ENCODE data around the gene STX17. TPM values are rescaled to one million over a fixed set of nuclear protein-coding genes. Genes with fewer than 3 reads are reported as not detected.
"Not testable (repeated sequence)": the region's sequence is repeated elsewhere in the genome, so short reads cannot be mapped to it uniquely, and the experiment has no call there.

Gene STX17
- total and polyA plus RNA-seq, 2 of the 13 experiments (the other 11 are each of a cell fraction or from before 2014, with no cell fraction given) = 8.3 to 25.7 TPM

DNA sequence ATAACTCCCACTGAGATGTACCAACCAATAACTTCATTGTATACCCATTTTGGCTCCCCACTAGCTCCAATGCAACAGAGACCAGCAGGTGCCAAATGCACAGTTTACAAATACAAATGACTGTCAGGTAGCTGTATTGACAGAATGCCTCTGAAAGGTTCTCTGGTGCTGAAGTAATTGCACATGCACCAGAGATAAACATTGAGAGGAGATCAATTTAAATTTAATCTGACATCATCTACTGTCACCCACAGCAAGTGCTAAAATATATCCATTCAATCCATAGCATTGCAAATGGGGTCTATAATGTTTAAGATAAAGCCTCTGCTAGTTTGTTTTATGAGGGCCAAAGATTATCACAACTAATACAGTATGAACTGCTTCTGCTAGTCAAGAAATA lies 80.2 kb downstream of the STX17 start:
- DNase-seq (ENCODE audit: low spot score) (no peak), ATAC-seq (no peak), FAIRE-seq (no peak)
- POLR2A ChIA-PET = no interaction called here
- TF ChIP-seq PAF1 (CRISPR knock-in tag; IDR thresholded peaks at IDR 0.05) (no peak), STAT5B (CRISPR knock-in tag; IDR thresholded peaks at IDR 0.05) (no peak), STAG1 (CRISPR knock-in tag; IDR thresholded peaks at IDR 0.05) (no peak), XRCC5 (optimal IDR thresholded peaks at IDR 0.05; ENCODE audit: low read length) (no peak), SNAI1 (CRISPR knock-in tag; IDR thresholded peaks at IDR 0.05; ENCODE audit: borderline replicate concordance) (no peak), MAFF (IDR thresholded peaks at IDR 0.05; ENCODE audit: low read depth, low read length) (no peak), ZNF143 (CRISPR knock-in tag; IDR thresholded peaks at IDR 0.05) (no peak), ARNTL (CRISPR knock-in tag; IDR thresholded peaks at IDR 0.05) (no peak)
- TF ChIP-seq, protein P1, sequence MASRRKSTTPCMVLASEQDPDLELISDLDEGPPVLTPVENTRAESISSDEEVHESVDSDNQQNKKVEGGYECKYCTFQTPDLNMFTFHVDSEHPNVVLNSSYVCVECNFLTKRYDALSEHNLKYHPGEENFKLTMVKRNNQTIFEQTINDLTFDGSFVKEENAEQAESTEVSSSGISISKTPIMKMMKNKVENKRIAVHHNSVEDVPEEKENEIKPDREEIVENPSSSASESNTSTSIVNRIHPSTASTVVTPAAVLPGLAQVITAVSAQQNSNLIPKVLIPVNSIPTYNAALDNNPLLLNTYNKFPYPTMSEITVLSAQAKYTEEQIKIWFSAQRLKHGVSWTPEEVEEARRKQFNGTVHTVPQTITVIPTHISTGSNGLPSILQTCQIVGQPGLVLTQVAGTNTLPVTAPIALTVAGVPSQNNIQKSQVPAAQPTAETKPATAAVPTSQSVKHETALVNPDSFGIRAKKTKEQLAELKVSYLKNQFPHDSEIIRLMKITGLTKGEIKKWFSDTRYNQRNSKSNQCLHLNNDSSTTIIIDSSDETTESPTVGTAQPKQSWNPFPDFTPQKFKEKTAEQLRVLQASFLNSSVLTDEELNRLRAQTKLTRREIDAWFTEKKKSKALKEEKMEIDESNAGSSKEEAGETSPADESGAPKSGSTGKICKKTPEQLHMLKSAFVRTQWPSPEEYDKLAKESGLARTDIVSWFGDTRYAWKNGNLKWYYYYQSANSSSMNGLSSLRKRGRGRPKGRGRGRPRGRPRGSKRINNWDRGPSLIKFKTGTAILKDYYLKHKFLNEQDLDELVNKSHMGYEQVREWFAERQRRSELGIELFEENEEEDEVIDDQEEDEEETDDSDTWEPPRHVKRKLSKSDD (CRISPR knock-in tag; IDR thresholded peaks at IDR 0.05; ENCODE audit: low read depth) = no peak
- TF ChIP-seq, protein P2, sequence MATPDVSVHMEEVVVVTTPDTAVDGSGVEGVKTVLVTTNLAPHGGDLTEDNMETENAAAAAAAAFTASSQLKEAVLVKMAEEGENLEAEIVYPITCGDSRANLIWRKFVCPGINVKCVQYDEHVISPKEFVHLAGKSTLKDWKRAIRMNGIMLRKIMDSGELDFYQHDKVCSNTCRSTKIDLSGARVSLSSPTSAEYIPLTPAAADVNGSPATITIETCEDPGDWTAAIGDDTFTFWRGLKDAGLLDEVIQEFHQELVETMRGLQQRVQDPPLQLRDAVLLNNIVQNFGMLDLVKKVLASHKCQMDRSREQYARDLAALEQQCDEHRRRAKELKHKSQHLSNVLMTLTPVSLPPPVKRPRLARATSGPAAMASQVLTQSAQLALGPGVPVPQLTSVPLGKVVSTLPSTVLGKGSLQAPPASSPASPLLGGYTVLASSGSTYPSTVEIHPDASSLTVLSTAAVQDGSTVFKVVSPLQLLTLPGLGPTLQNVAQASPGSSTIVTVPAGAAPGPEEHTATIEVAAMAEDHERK (CRISPR knock-in tag; IDR thresholded peaks at IDR 0.05; ENCODE audit: low read depth) = no peak
- CTCF ChIA-PET (ENCODE audit: low intra/inter-chr PET ratio, low total read pairs) = no interaction called here
- H3K27me3 ChIP-seq (ENCODE audit: control insufficient read depth in 1 of 2, insufficient read depth in 2 of 2, low read length in 2 of 2) = no peaks in the 10 kb centered on the region
- no peak overlapping the region for H3K27ac ChIP-seq (ENCODE audit: extremely low read length, insufficient read depth, low read length)
- no TSS peak for BruUV-seq (replicated peaks)
- H4K20me1 ChIP-seq (ENCODE audit: insufficient read depth, low read length) = no peaks in the 10 kb centered on the region
- H3K9ac ChIP-seq (ENCODE audit: insufficient read depth, low read depth, low read length) = no peak overlapping the region
- no peaks in the 10 kb centered on the region for H3K9me3 ChIP-seq (ENCODE audit: low read length)
- no peaks in the 10 kb centered on the region for H3K4me1 ChIP-seq (ENCODE audit: insufficient read depth, low read length)
- no peak overlapping the region for H3K4me2 ChIP-seq (ENCODE audit: low read depth, low read length)
- H2AFZ ChIP-seq (ENCODE audit: low read length) = no peak overlapping the region
- intact Hi-C loops (cut with micrococcal nuclease; ENCODE audit: unreplicated experiment) = no loop called here
- no peak overlapping the region for H3K4me3 ChIP-seq (replicated peaks in 1 of 3; ENCODE audit: insufficient read depth in 1 of 3, low read depth in 2 of 3, low read length in 3 of 3)
- H3K36me3 ChIP-seq (replicated peaks in 1 of 2; ENCODE audit: control insufficient read depth in 1 of 2, insufficient read depth in 2 of 2, low read length in 2 of 2) = peaks cover 1 to 4% of the 10 kb centered on the region in 2 experiments; a peak in 1 of 5 replicates
- H3K79me2 ChIP-seq (ENCODE audit: insufficient read depth, low read length) = no peaks in the 10 kb centered on the region
- in situ Hi-C loops (cut with HindIII; ENCODE audit: extremely low pct_ligation_motif_present, low pct_unique_long_range_greater_than_20kb) = no loop called here

DNA sequence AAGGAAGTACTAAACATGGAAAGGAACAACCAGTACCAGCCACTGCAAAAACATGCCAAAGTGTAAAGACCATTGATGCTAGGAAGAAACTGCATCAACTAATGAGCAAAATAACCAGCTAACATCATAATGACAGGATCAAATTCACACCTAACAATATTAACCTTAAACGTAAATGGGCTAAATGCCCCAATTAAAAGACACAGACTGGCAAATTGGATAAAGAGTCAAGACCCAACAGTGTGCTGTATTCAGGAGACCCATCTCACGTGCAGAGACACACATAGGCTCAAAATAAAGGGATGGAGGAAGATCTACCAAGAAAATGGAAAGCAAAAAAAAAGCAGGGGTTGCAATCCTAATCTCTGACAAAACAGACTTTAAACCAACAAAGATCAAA lies 84.1 kb downstream of the STX17 start:
- H3K27me3 ChIP-seq (ENCODE audit: control insufficient read depth in 1 of 2, insufficient read depth in 2 of 2, low read length in 2 of 2); H3K79me2 ChIP-seq (ENCODE audit: insufficient read depth, low read length); CTCF ChIA-PET (ENCODE audit: low intra/inter-chr PET ratio, low total read pairs); DNase-seq (ENCODE audit: low spot score); POLR2A ChIA-PET; H3K36me3 ChIP-seq (replicated peaks in 1 of 2; ENCODE audit: control insufficient read depth in 1 of 2, insufficient read depth in 2 of 2, low read length in 2 of 2); H4K20me1 ChIP-seq (ENCODE audit: insufficient read depth, low read length); BruUV-seq (replicated peaks); FAIRE-seq; H2AFZ ChIP-seq (ENCODE audit: low read length); ATAC-seq; H3K4me2 ChIP-seq (ENCODE audit: low read depth, low read length); intact Hi-C loops (cut with micrococcal nuclease; ENCODE audit: unreplicated experiment); H3K27ac ChIP-seq (ENCODE audit: extremely low read length, insufficient read depth, low read length); H3K9me3 ChIP-seq (ENCODE audit: low read length); H3K4me3 ChIP-seq (replicated peaks in 1 of 3; ENCODE audit: insufficient read depth in 1 of 3, low read depth in 2 of 3, low read length in 3 of 3); H3K4me1 ChIP-seq (ENCODE audit: insufficient read depth, low read length); in situ Hi-C loops (cut with HindIII; ENCODE audit: extremely low pct_ligation_motif_present, low pct_unique_long_range_greater_than_20kb); H3K9ac ChIP-seq (ENCODE audit: insufficient read depth, low read depth, low read length): not testable (repeated sequence)
- WGBS (ENCODE audit: low lambda C conversion rate) = 93% methylated on average over 2 of the region's 2 CpGs

All from HepG2 (cell line).